KMS-11 (cell line): ENCODE data around the gene JRKL.

Experiments
- H2AFZ ChIP-seq: fragments of 200-600 bp; sonication (generic); 2 replicates; pipeline ENCODE4 v1.6.1; 2016; ENCODE audit warnings: antibody characterized with exemption, mixed run types, low read depth
- H3K27ac ChIP-seq: fragments of 200-600 bp; sonication (generic); 2 replicates; pipeline ENCODE4 v1.6.1; 2016; ENCODE audit warnings: mild to moderate bottlenecking, mixed run types
- H3K27me3 ChIP-seq: fragments of 200-600 bp; sonication (generic); 2 replicates; pipeline ENCODE4 v1.6.1; 2017; ENCODE audit warnings: mild to moderate bottlenecking, low read depth, mixed run types, moderate library complexity; ENCODE audit not compliant: insufficient read depth
- H3K36me3 ChIP-seq: fragments of 200-600 bp; sonication (generic); 2 replicates; pipeline ENCODE4 v1.6.1; 2017; ENCODE audit warnings: mild to moderate bottlenecking, mixed run types; ENCODE audit not compliant: insufficient read depth
- H3K4me1 ChIP-seq: fragments of 200-600 bp; sonication (generic); 2 replicates; pipeline ENCODE4 v1.6.1; 2016; ENCODE audit warnings: mild to moderate bottlenecking, low read depth, mixed run types; ENCODE audit not compliant: poor library complexity, severe bottlenecking
- H3K4me2 ChIP-seq: fragments of 200-600 bp; sonication (generic); 2 replicates; pipeline ENCODE4 v1.7.0; 2016; ENCODE audit warnings: mild to moderate bottlenecking, mixed run types
- H3K4me3 ChIP-seq: fragments of 200-600 bp; sonication (generic); IDR thresholded peaks from 2 replicates; pipeline ENCODE4 v1.6.1; 2017; ENCODE audit warnings: low read depth, low read length, mixed read lengths; ENCODE audit not compliant: insufficient read depth
- H3K79me2 ChIP-seq: fragments of 200-600 bp; sonication (generic); 2 replicates; pipeline ENCODE4 v1.6.1; 2016; ENCODE audit warnings: low read depth, mixed run types; ENCODE audit not compliant: insufficient read depth
- H3K9ac ChIP-seq: fragments of 200-600 bp; sonication (generic); 2 replicates; pipeline ENCODE4 v1.6.1; 2016; ENCODE audit warnings: mild to moderate bottlenecking, mixed run types
- H4K20me1 ChIP-seq: fragments of 200-600 bp; sonication (generic); 2 replicates; pipeline ENCODE4 v1.6.1; 2016; ENCODE audit warnings: mild to moderate bottlenecking, mixed run types; ENCODE audit not compliant: insufficient read depth
- TF ChIP-seq, protein P1 (sequence below): fragments of 200-600 bp; sonication (generic); conservative IDR thresholded peaks from 2 replicates; pipeline ENCODE4 v1.6.1; 2017; ENCODE audit warnings: low read depth, mild to moderate bottlenecking, antibody characterized with exemption, low read length, moderate library complexity, mixed read lengths

JRKL gene

DNA sequence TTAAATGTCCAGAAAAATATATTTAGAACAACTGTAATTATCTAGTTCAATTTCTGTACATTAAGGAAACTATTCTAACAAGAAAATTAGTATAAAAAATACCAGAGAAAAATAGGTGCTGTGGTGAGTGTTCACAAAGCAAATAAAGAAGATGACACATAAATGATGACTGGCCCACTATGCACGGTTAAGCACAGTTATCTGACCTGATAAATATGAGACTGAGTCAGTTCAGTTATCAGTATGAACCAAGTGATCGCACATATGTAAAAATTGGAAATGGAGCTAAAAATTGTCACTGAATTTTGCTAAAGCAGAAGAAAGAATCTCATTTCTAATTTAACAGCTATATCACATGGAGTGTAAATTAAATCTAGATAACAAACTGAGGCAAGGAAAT, 28.0 kb upstream of the JRKL start:
- Histone ChIP-seq H3K4me2 (no peak overlapping the region), H4K20me1 (no peaks in the 10 kb centered on the region), H3K27me3 (no peaks in the 10 kb centered on the region), H3K9ac (no peak overlapping the region), H3K27ac (no peak overlapping the region), H3K4me3 (no peak overlapping the region), H3K36me3 (no peaks in the 10 kb centered on the region), H2AFZ (no peak overlapping the region), H3K4me1 (no peaks in the 10 kb centered on the region), H3K79me2 (no peaks in the 10 kb centered on the region)
- TF ChIP-seq, protein P1, sequence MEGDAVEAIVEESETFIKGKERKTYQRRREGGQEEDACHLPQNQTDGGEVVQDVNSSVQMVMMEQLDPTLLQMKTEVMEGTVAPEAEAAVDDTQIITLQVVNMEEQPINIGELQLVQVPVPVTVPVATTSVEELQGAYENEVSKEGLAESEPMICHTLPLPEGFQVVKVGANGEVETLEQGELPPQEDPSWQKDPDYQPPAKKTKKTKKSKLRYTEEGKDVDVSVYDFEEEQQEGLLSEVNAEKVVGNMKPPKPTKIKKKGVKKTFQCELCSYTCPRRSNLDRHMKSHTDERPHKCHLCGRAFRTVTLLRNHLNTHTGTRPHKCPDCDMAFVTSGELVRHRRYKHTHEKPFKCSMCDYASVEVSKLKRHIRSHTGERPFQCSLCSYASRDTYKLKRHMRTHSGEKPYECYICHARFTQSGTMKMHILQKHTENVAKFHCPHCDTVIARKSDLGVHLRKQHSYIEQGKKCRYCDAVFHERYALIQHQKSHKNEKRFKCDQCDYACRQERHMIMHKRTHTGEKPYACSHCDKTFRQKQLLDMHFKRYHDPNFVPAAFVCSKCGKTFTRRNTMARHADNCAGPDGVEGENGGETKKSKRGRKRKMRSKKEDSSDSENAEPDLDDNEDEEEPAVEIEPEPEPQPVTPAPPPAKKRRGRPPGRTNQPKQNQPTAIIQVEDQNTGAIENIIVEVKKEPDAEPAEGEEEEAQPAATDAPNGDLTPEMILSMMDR, result no peak

DNA sequence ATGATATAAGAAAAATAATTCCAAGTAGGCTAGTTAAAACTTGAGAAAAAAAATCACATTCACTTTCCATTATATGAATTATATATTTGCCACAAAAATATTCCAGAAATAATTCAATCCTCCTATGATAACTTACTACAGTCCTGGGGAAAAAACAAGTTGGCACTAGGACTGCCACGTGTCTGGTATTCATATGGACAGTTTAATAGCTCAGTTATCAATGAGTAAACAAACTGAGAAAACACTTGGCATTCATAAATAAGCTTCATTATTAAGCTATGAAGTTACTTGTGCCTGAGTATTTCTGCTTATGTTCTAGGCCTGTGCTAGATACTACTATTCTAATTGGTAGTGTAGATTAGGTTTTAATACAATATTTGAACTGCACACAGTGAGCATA, 24.3 kb upstream of the JRKL start:
- no peaks in the 10 kb centered on the region for H4K20me1 ChIP-seq
- H3K79me2 ChIP-seq, result no peaks in the 10 kb centered on the region
- H3K36me3 ChIP-seq, result no peaks in the 10 kb centered on the region
- no peaks in the 10 kb centered on the region for H3K27me3 ChIP-seq
- H3K27ac ChIP-seq, result no peak overlapping the region
- no peak overlapping the region for H3K9ac ChIP-seq
- no peaks in the 10 kb centered on the region for H3K4me1 ChIP-seq
- TF ChIP-seq, protein P1, result no peak
- H3K4me2 ChIP-seq, result no peak overlapping the region
- H3K4me3 ChIP-seq, result no peak overlapping the region
- no peak overlapping the region for H2AFZ ChIP-seq

DNA sequence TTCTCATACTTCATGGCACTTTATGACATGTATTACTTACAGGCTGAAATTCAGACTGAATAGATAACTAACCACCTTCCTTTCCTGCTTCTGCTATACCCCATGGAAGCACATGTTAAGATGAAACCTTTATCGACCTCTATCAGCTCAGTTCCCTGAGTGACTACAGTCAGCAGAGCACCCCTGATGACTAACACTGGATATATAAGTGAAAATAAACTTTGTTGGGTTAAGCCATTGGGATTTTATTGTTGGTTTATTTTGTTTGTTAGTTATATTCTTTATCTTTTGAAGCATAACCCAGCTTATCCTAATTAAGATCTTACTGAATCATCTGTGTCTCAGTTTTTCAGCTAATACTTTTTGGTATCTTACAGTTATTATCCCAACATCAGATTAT, 23.8 kb upstream of the JRKL start:
- Histone ChIP-seq H3K9ac (no peak overlapping the region), H4K20me1 (no peaks in the 10 kb centered on the region), H3K4me2 (no peak overlapping the region), H3K27me3 (no peaks in the 10 kb centered on the region), H3K4me1 (no peaks in the 10 kb centered on the region), H2AFZ (no peak overlapping the region), H3K79me2 (no peaks in the 10 kb centered on the region), H3K4me3 (no peak overlapping the region), H3K36me3 (no peaks in the 10 kb centered on the region), H3K27ac (no peak overlapping the region)
- TF ChIP-seq, protein P1, result no peak

DNA sequence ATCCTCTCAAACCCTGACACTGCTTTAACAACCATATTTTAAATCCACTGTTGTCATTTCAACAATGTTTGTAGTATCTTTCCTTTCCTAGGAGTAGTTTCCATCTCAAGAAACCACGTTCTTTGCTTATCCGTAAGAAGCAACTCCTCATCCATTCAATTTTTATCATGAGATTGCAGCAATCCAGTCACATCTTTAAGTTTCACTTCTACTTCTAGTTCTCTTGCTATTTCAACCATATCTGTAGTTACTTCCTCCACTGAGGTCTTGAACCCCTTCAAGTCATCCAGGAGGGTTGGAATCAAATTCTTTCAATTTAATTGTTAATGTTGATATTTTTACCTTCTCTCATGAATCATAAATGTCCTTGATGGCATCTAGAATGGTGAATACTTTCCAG, 22.5 kb upstream of the JRKL start:
- Histone ChIP-seq H3K4me3 (no peak overlapping the region), H3K79me2 (no peaks in the 10 kb centered on the region), H3K4me1 (no peaks in the 10 kb centered on the region), H3K36me3 (no peaks in the 10 kb centered on the region), H3K9ac (no peak overlapping the region), H3K27me3 (no peaks in the 10 kb centered on the region), H4K20me1 (no peaks in the 10 kb centered on the region), H2AFZ (no peak overlapping the region), H3K27ac (no peak overlapping the region), H3K4me2 (no peak overlapping the region)
- TF ChIP-seq, protein P1, result no peak

DNA sequence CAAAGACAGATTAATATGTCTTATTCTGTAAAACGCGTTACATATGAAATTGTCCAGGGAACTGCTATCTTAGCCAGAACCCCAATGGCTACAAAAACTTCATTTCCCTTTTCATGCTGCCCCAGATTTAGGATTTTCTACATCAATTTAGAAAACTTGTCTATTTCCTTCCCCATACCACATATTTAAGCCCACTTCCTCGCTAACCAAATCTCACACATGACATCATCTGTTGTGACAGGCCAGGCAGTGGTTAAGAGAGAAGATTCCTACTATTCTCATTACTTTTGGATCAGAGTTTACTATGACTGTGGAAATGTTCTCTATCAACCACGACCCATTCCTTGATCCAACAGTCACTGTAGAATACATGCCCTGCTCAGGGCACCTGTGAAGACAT, 16.0 kb upstream of the JRKL start:
- Histone ChIP-seq H3K4me1 (no peaks in the 10 kb centered on the region), H3K4me2 (no peak overlapping the region), H3K36me3 (no peaks in the 10 kb centered on the region), H3K9ac (no peak overlapping the region), H3K27ac (no peak overlapping the region), H3K27me3 (no peaks in the 10 kb centered on the region), H2AFZ (no peak overlapping the region), H3K4me3 (no peak overlapping the region), H4K20me1 (no peaks in the 10 kb centered on the region), H3K79me2 (no peaks in the 10 kb centered on the region)
- TF ChIP-seq, protein P1, result no peak
